Sigmoid colon (tissue), 4 donors: ENCODE data around the gene PALMD.

Source experiments
- POLR2AphosphoS5 ChIP-seq, 4 donors: sonication (generic); formaldehyde crosslinking; IDR thresholded peaks; one replicate each; pipeline ENCODE4 v1.6.1; 2017; ENCODE audit warnings: antibody characterized with exemption in 4 of 4
- TF ChIP-seq, protein P1 (sequence below), 4 experiments: fragments of 450-650 bp in 3 of 4; fragments of 200-600 bp in 1 of 4; IDR thresholded peaks; one replicate each; pipeline ENCODE4 v1.5.1; 2016 to 2019; ENCODE audit warnings: antibody characterized with exemption in 4 of 4, mild to moderate bottlenecking in 3 of 4, moderate library complexity in 2 of 4

DNA sequence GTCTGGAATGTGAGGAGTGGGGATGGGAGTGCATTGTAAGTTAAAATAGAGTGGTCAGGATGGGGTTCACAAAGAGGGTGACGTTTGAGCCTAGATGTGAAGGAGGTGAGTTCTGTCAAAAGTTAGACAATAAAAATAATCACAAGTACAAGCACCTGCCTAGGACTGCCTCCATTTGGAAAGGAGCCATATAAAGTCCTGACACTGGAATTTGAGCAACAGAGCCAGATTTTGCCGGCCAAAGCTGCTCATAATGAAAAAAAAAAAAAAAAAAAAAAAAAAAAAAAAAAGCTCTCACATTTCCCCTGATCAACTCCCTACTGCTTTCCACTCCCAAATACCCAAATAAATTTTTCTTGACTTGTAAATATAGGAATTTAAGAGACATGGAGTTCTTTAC is 4.1 kb downstream of the PALMD start:
- TF ChIP-seq, protein P1, sequence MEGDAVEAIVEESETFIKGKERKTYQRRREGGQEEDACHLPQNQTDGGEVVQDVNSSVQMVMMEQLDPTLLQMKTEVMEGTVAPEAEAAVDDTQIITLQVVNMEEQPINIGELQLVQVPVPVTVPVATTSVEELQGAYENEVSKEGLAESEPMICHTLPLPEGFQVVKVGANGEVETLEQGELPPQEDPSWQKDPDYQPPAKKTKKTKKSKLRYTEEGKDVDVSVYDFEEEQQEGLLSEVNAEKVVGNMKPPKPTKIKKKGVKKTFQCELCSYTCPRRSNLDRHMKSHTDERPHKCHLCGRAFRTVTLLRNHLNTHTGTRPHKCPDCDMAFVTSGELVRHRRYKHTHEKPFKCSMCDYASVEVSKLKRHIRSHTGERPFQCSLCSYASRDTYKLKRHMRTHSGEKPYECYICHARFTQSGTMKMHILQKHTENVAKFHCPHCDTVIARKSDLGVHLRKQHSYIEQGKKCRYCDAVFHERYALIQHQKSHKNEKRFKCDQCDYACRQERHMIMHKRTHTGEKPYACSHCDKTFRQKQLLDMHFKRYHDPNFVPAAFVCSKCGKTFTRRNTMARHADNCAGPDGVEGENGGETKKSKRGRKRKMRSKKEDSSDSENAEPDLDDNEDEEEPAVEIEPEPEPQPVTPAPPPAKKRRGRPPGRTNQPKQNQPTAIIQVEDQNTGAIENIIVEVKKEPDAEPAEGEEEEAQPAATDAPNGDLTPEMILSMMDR (IDR thresholded peaks at IDR 0.05): no peak
- no peak for TF ChIP-seq POLR2AphosphoS5 (IDR thresholded peaks at IDR 0.05)
